PC-3 (cell line): ENCODE measurements around the gene ZNF185. TPM values are rescaled to one million over a fixed set of nuclear protein-coding genes. Genes with fewer than 3 reads are reported as not detected.
A peak's percentile ranks its signal among the peaks of the same experiment; 100 is the strongest.

ENCODE experiments used
- ATAC-seq: fragments of 200-7000 bp; cut with Tn5 transposase; 2 replicates; pipeline ENCODE4 v1.9.1; 2020; ENCODE audit warnings: mild to moderate bottlenecking, moderate library complexity
- BruUV-seq: library from RNA; stranded (reverse); fragments of 400-500 nt; replicated peaks from 2 replicates; lab custom pipeline; 2021; lab: Mats Ljungman, UMichigan
- CTCF ChIA-PET: fragments of 300-600 bp; sonication (Branson Sonifier 250); formaldehyde crosslinking; loops from one replicate; lab custom pipeline; 2022; ENCODE audit warnings: antibody characterized with exemption; lab: Charles Lee
- POLR2A ChIA-PET: fragments of 300-600 bp; sonication (Branson Sonifier 250); formaldehyde crosslinking; loops from one replicate; lab custom pipeline; 2022; ENCODE audit warnings: antibody characterized with exemption; ENCODE audit not compliant: unreplicated experiment; lab: Charles Lee
- DNase-seq: peaks from one replicate; pipeline ENCODE4 v3.0.0-alpha.2; 2015
- H2AFZ ChIP-seq: fragments of 300-600 bp; sonication (generic); 2 replicates; pipeline ENCODE4 v1.6.0; 2016; ENCODE audit warnings: antibody characterized with exemption, low read length
- H3F3A ChIP-seq: fragments of 300-600 bp; sonication (generic); one replicate; pipeline ENCODE4 v1.6.0; 2017; ENCODE audit warnings: antibody characterized with exemption, low read length, control low read depth, mild to moderate bottlenecking; ENCODE audit not compliant: unreplicated experiment
- H3K27ac ChIP-seq: fragments of 300-600 bp; sonication (generic); 2 replicates; pipeline ENCODE4 v1.5.1; 2016; ENCODE audit warnings: mild to moderate bottlenecking, low read length
- H3K27me3 ChIP-seq: fragments of 300-600 bp; sonication (generic); 2 replicates; pipeline ENCODE4 v1.6.1; 2016; ENCODE audit warnings: low read length, mixed read lengths
- H3K36me3 ChIP-seq: fragments of 300-600 bp; sonication (generic); 2 replicates; pipeline ENCODE4 v1.6.1; 2016; ENCODE audit warnings: low read depth, mixed run types, low read length, mixed read lengths
- H3K4me1 ChIP-seq: fragments of 300-600 bp; sonication (generic); 2 replicates; pipeline ENCODE4 v1.5.1; 2016; ENCODE audit warnings: low read length; ENCODE audit not compliant: insufficient read depth
- H3K4me2 ChIP-seq: fragments of 300-600 bp; sonication (generic); 2 replicates; pipeline ENCODE4 v1.6.0; 2016; ENCODE audit warnings: low read length
- H3K4me3 ChIP-seq: fragments of 300-600 bp; sonication (generic); 2 replicates; pipeline ENCODE4 v1.5.1; 2016; ENCODE audit warnings: mild to moderate bottlenecking, low read length, mixed read lengths
- H3K79me2 ChIP-seq: fragments of 300-600 bp; sonication (generic); 2 replicates; pipeline ENCODE4 v1.6.1; 2017; ENCODE audit warnings: low read length, mixed read lengths
- H3K9ac ChIP-seq: fragments of 300-600 bp; sonication (generic); 2 replicates; pipeline ENCODE4 v1.6.0; 2016; ENCODE audit warnings: mild to moderate bottlenecking, low read length
- H3K9me2 ChIP-seq: fragments of 300-600 bp; sonication (generic); replicated peaks from 2 replicates; pipeline ENCODE4 v1.6.1; 2016; ENCODE audit warnings: mixed run types, low read length, mixed read lengths
- H3K9me3 ChIP-seq: fragments of 300-600 bp; sonication (generic); 2 replicates; pipeline ENCODE4 v1.6.1; 2016; ENCODE audit warnings: low read length, mixed read lengths
- H4K20me1 ChIP-seq: fragments of 300-600 bp; sonication (generic); 2 replicates; pipeline ENCODE4 v1.6.1; 2016; ENCODE audit warnings: low read length, mixed read lengths
- CTCF ChIP-seq: fragments of 300-600 bp; sonication (generic); conservative IDR thresholded peaks from 2 replicates; pipeline ENCODE4 v1.5.1; 2017; ENCODE audit warnings: antibody characterized with exemption, low read depth, mild to moderate bottlenecking, low read length
- EZH2 ChIP-seq: fragments of 300-600 bp; sonication (generic); IDR thresholded peaks from one replicate; pipeline ENCODE4 v1.6.1; 2017; ENCODE audit warnings: antibody characterized with exemption, mild to moderate bottlenecking, low read length; ENCODE audit not compliant: unreplicated experiment
- EZH2phosphoT487 ChIP-seq: fragments of 300-600 bp; sonication (generic); IDR thresholded peaks from 2 replicates; pipeline ENCODE4 v1.6.1; 2018; ENCODE audit warnings: mild to moderate bottlenecking, antibody characterized with exemption, low read length, borderline replicate concordance
- intact Hi-C: fragments of 100-400 bp; cut with micrococcal nuclease; formaldehyde crosslinking; loops from 2 replicates; pipeline ENCODE4 v1.9.0; 2023
- total RNA-seq: library from RNA; depleted of rRNA; stranded (reverse); fragments of >200 nt; gene quantifications from 2 replicates; pipeline ENCODE4 v1.2.3, GENCODE V29; 2014

ZNF185 gene
- total RNA-seq, 1 experiment from 2014 or later = 68.9 TPM

GRCh38 chrX:152895724-152896420 lies 2.0 kb upstream of the ZNF185 start:
- Histone ChIP-seq H3K4me3 (peak overlapping the region; percentile 47; the same call in 1 of the 2 replicates), H4K20me1 (peaks cover 16% of the 10 kb centered on the region), H3K9me2 (no peaks in the 10 kb centered on the region), H3K9ac (peak overlapping the region; percentile 91), H3K79me2 (peaks cover 32% of the 10 kb centered on the region), H3K27me3 (no peaks in the 10 kb centered on the region), H3K4me2 (peak overlapping the region; percentile 81), H3F3A (peaks cover 6% of the 10 kb centered on the region), H3K27ac (peak overlapping the region; percentile 100), H2AFZ (no peak overlapping the region), H3K36me3 (no peaks in the 10 kb centered on the region), H3K4me1 (peaks cover 70% of the 10 kb centered on the region), H3K9me3 (no peaks in the 10 kb centered on the region)
- no peak for TF ChIP-seq EZH2
- TF ChIP-seq CTCF = no peak
- TF ChIP-seq EZH2phosphoT487 = no peak
- POLR2A ChIA-PET = interaction anchor here (1.0 kb wide), 1 partner anchor 64 kb away, joined by 4 read pairs; no protein-coding TSS in a partner anchor
- BruUV-seq = no TSS peak
- peak; percentile 58 for ATAC-seq
- CTCF ChIA-PET = interaction anchor here (0.6 kb wide), 1 partner anchor 30 kb away, joined by 3 read pairs; no protein-coding TSS in a partner anchor
- intact Hi-C loops = loop anchor here (2.0 kb wide), 1 partner anchor 65 kb away; the partner anchor contains the start of genes CETN2 and NSDHL
- DNase-seq = peak; percentile 93

- H3K9me3 ChIP-seq = no peaks in the 10 kb centered on the region
- ChIA-PET POLR2A (interaction anchor here (0.6 to 1.0 kb wide), 2 partner anchors 23 to 65 kb away, joined by 3 to 4 read pairs; no protein-coding TSS in a partner anchor), CTCF (no interaction called here)
- peaks cover 38% of the 10 kb centered on the region for H3K79me2 ChIP-seq
- peaks cover 16% of the 10 kb centered on the region for H4K20me1 ChIP-seq
- peaks cover 75% of the 10 kb centered on the region for H3K4me1 ChIP-seq
- H3K36me3 ChIP-seq = no peaks in the 10 kb centered on the region
- peak overlapping the region; percentile 91 for H3K9ac ChIP-seq
- peak overlapping the region; percentile 100 for H3K27ac ChIP-seq
- peaks cover 6% of the 10 kb centered on the region for H3F3A ChIP-seq
- intact Hi-C loops = loop anchor here (2.0 kb wide), 1 partner anchor 66 kb away; the partner anchor contains the start of genes CETN2 and NSDHL
- ATAC-seq (peak; percentile 47), DNase-seq (peak; percentile 90)
- peak overlapping the region; percentile 81 for H3K4me2 ChIP-seq
- no peak overlapping the region for H2AFZ ChIP-seq
- H3K9me2 ChIP-seq = no peaks in the 10 kb centered on the region
- TF ChIP-seq EZH2phosphoT487 (no peak), EZH2 (no peak), CTCF (no peak)
- BruUV-seq = no TSS peak
- peak overlapping the region; percentile 47; the same call in 1 of the 2 replicates for H3K4me3 ChIP-seq
- no peaks in the 10 kb centered on the region for H3K27me3 ChIP-seq
Observed at GRCh38 chrX:152896450-152896849, 1.4 kb upstream of the ZNF185 start.

- peaks cover 55% of the 10 kb centered on the region for H3K79me2 ChIP-seq
- ATAC-seq = no peak
- peak overlapping the region; percentile 91 for H3K9ac ChIP-seq
- H3K36me3 ChIP-seq = no peaks in the 10 kb centered on the region
- H3K4me3 ChIP-seq = peak overlapping the region; percentile 82
- BruUV-seq = TSS peak; percentile 58
- no peaks in the 10 kb centered on the region for H3K9me2 ChIP-seq
- TF ChIP-seq EZH2 (no peak), CTCF (no peak), EZH2phosphoT487 (no peak)
- peak overlapping the region; percentile 94 for H3K4me2 ChIP-seq
- no peaks in the 10 kb centered on the region for H3K27me3 ChIP-seq
- H2AFZ ChIP-seq = no peak overlapping the region
- no peak for DNase-seq
- peaks cover 6% of the 10 kb centered on the region for H3F3A ChIP-seq
- H3K4me1 ChIP-seq = peaks cover 81% of the 10 kb centered on the region
- intact Hi-C loops = no loop called here
- CTCF ChIA-PET = no interaction called here
- peaks cover 16% of the 10 kb centered on the region for H4K20me1 ChIP-seq
- peak overlapping the region; percentile 36 for H3K27ac ChIP-seq
- POLR2A ChIA-PET = no interaction called here
- H3K9me3 ChIP-seq = no peaks in the 10 kb centered on the region
Observed at GRCh38 chrX:152898442-152898841, 575 bp downstream of the ZNF185 start.
